Mesendoderm (in vitro differentiated cells): ENCODE results near the gene FUZ.
A peak's percentile ranks its signal among the peaks of the same experiment; 100 is the strongest.

Source experiments
- DNase-seq: peaks from one replicate; pipeline ENCODE4 v3.0.0; 2013
- H2AK5ac ChIP-seq: 2 replicates; pipeline ENCODE4 v1.6.1; 2013; ENCODE audit warnings: low read length, inconsistent platforms
- H2BK120ac ChIP-seq: 2 replicates; pipeline ENCODE4 v1.6.1; 2013; ENCODE audit warnings: low read depth, mild to moderate bottlenecking, low read length, moderate library complexity, mixed read lengths
- H2BK15ac ChIP-seq: replicated peaks from 2 replicates; pipeline ENCODE4 v1.6.1; 2013; ENCODE audit warnings: low read depth, mild to moderate bottlenecking, moderate library complexity
- H2BK5ac ChIP-seq: 2 replicates; pipeline ENCODE4 v1.6.1; 2013; ENCODE audit warnings: low read length, inconsistent platforms
- H3K18ac ChIP-seq: 2 replicates; pipeline ENCODE4 v1.6.1; 2013; ENCODE audit warnings: mild to moderate bottlenecking, low read length, mixed read lengths
- H3K23ac ChIP-seq: one replicate; pipeline ENCODE4 v1.6.1; 2013; ENCODE audit warnings: low read length
- H3K27ac ChIP-seq: 2 replicates; pipeline ENCODE4 v1.5.1; 2013; ENCODE audit warnings: low read depth, mild to moderate bottlenecking, inconsistent platforms, low read length, moderate library complexity
- H3K27me3 ChIP-seq: 2 replicates; pipeline ENCODE4 v1.6.1; 2013; ENCODE audit warnings: low read length, control low read depth, mild to moderate bottlenecking, inconsistent platforms; ENCODE audit not compliant: insufficient read depth, poor library complexity
- H3K36me3 ChIP-seq: 2 replicates; pipeline ENCODE4 v1.6.1; 2013; ENCODE audit warnings: low read length, inconsistent platforms; ENCODE audit not compliant: control insufficient read depth, insufficient read depth
- H3K4ac ChIP-seq: one replicate; pipeline ENCODE4 v1.6.1; 2013; ENCODE audit warnings: low read depth, mild to moderate bottlenecking, low read length, moderate library complexity
- H3K4me1 ChIP-seq: 2 replicates; pipeline ENCODE4 v1.6.1; 2013; ENCODE audit warnings: low read depth, low read length, inconsistent platforms; ENCODE audit not compliant: control insufficient read depth
- H3K4me2 ChIP-seq: 2 replicates; pipeline ENCODE4 v1.6.1; 2013; ENCODE audit warnings: low read length
- H3K4me3 ChIP-seq: 2 replicates; pipeline ENCODE4 v1.5.1; 2013; ENCODE audit warnings: mild to moderate bottlenecking, low read length
- H3K56ac ChIP-seq: one replicate; pipeline ENCODE4 v1.6.1; 2013; ENCODE audit warnings: low read length
- H3K79me1 ChIP-seq: 2 replicates; pipeline ENCODE4 v1.6.1; 2013; ENCODE audit warnings: low read length, inconsistent platforms
- H3K79me2 ChIP-seq: 2 replicates; pipeline ENCODE4 v1.6.1; 2013; ENCODE audit warnings: mild to moderate bottlenecking, low read length; ENCODE audit not compliant: control insufficient read depth, insufficient read depth
- H3K9ac ChIP-seq: 2 replicates; pipeline ENCODE4 v1.6.1; 2013; ENCODE audit warnings: low read length, inconsistent platforms
- H4K5ac ChIP-seq: one replicate; pipeline ENCODE4 v1.6.1; 2013; ENCODE audit warnings: low read length
- H4K8ac ChIP-seq: one replicate; pipeline ENCODE4 v1.6.1; 2013; ENCODE audit warnings: low read depth, mild to moderate bottlenecking, control low read depth, low read length, moderate library complexity
- WGBS: extraction: QIAGEN DNeasy Blood & Tissue Kit; methylation state at CpG from one replicate; pipeline ENCODE4 v1.1.7; 2013; ENCODE audit warnings: low lambda C conversion rate, missing lambda C conversion rate; ENCODE audit not compliant: insufficient coverage; ENCODE audit errors: extremely low coverage; 5-methylcytosine and 5-hydroxymethylcytosine counted together

Gene FUZ

GRCh38 chr19:49803529-49803856 is 9.6 kb downstream of the FUZ start:
- Histone ChIP-seq H2AK5ac (no peak overlapping the region), H3K9ac (no peak overlapping the region), H3K18ac (no peak overlapping the region), H3K4me2 (no peak overlapping the region), H3K79me1 (no peaks in the 10 kb centered on the region), H2BK5ac (no peak overlapping the region), H2BK15ac (no peak overlapping the region), H3K36me3 (peaks cover 4% of the 10 kb centered on the region), H3K56ac (no peak overlapping the region), H3K4me1 (no peaks in the 10 kb centered on the region), H3K4me3 (no peak overlapping the region), H3K27me3 (no peaks in the 10 kb centered on the region), H3K79me2 (no peaks in the 10 kb centered on the region), H2BK120ac (no peak overlapping the region), H3K27ac (no peak overlapping the region), H4K5ac (no peak overlapping the region), H3K4ac (no peak overlapping the region), H4K8ac (no peak overlapping the region), H3K23ac (no peak overlapping the region)
- DNase-seq: no peak
- no CpG with 5 or more reads among the region's 6 CpGs for whole genome bisulfite sequencing

- Histone ChIP-seq H3K23ac (no peak overlapping the region), H2AK5ac (no peak overlapping the region), H3K79me1 (no peaks in the 10 kb centered on the region), H4K5ac (no peak overlapping the region), H3K27me3 (no peaks in the 10 kb centered on the region), H3K79me2 (no peaks in the 10 kb centered on the region), H2BK5ac (no peak overlapping the region), H3K4me3 (no peak overlapping the region), H3K36me3 (peaks cover 5% of the 10 kb centered on the region), H4K8ac (no peak overlapping the region), H2BK15ac (no peak overlapping the region), H2BK120ac (no peak overlapping the region), H3K4me2 (no peak overlapping the region), H3K18ac (no peak overlapping the region), H3K9ac (peak overlapping the region; percentile 35), H3K56ac (peak overlapping the region; percentile 26), H3K4ac (no peak overlapping the region), H3K27ac (no peak overlapping the region), H3K4me1 (no peaks in the 10 kb centered on the region)
- no peak for DNase-seq
- WGBS: no CpG with 5 or more reads among the region's 24 CpGs
Observed at GRCh38 chr19:49802836-49803528, 10.1 kb downstream of the FUZ start.

GRCh38 chr19:49801966-49802661 is 11.0 kb downstream of the FUZ start:
- Histone ChIP-seq H2AK5ac (no peak overlapping the region), H3K4me3 (peak overlapping the region; percentile 28), H3K4ac (no peak overlapping the region), H3K27ac (no peak overlapping the region), H3K4me2 (peak overlapping the region; percentile 46), H2BK5ac (no peak overlapping the region), H3K4me1 (no peaks in the 10 kb centered on the region), H3K27me3 (no peaks in the 10 kb centered on the region), H3K18ac (no peak overlapping the region), H3K56ac (peak overlapping the region; percentile 92), H2BK15ac (no peak overlapping the region), H3K79me2 (no peaks in the 10 kb centered on the region), H3K36me3 (peaks cover 7% of the 10 kb centered on the region), H2BK120ac (no peak overlapping the region), H3K23ac (no peak overlapping the region), H3K9ac (peak overlapping the region; percentile 74), H4K5ac (no peak overlapping the region), H4K8ac (no peak overlapping the region), H3K79me1 (no peaks in the 10 kb centered on the region)
- WGBS: no CpG with 5 or more reads among the region's 38 CpGs
- DNase-seq: peak; percentile 92

DNA sequence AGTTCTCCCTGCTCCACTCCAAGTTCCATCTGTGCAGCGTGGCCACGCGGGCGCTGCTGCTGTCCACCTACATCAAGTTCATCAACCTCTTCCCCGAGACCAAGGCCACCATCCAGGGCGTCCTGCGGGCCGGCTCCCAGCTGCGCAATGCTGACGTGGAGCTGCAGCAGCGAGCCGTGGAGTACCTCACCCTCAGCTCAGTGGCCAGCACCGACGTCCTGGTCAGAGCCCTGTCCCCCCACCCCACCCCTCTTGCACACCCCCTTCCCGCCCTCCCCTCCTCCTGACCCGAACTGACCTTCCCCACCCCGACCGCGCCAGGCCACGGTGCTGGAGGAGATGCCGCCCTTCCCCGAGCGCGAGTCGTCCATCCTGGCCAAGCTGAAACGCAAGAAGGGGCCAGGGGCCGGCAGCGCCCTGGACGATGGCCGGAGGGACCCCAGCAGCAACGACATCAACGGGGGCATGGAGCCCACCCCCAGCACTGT is 11.6 kb downstream of the FUZ start:
- no peak overlapping the region for H3K4me2 ChIP-seq
- H2AK5ac ChIP-seq: no peak overlapping the region
- H3K56ac ChIP-seq: no peak overlapping the region
- H4K5ac ChIP-seq: no peak overlapping the region
- peaks cover 11% of the 10 kb centered on the region for H3K36me3 ChIP-seq
- WGBS: no CpG with 5 or more reads among the region's 32 CpGs
- no peaks in the 10 kb centered on the region for H3K4me1 ChIP-seq
- no peak overlapping the region for H3K18ac ChIP-seq
- H3K27ac ChIP-seq: no peak overlapping the region
- no peaks in the 10 kb centered on the region for H3K79me1 ChIP-seq
- no peak overlapping the region for H2BK120ac ChIP-seq
- H3K23ac ChIP-seq: no peak overlapping the region
- H3K9ac ChIP-seq: peak overlapping the region; percentile 74
- no peaks in the 10 kb centered on the region for H3K79me2 ChIP-seq
- DNase-seq: no peak
- H3K4ac ChIP-seq: no peak overlapping the region
- no peak overlapping the region for H2BK15ac ChIP-seq
- no peaks in the 10 kb centered on the region for H3K27me3 ChIP-seq
- H3K4me3 ChIP-seq: no peak overlapping the region
- H4K8ac ChIP-seq: no peak overlapping the region
- no peak overlapping the region for H2BK5ac ChIP-seq

DNA sequence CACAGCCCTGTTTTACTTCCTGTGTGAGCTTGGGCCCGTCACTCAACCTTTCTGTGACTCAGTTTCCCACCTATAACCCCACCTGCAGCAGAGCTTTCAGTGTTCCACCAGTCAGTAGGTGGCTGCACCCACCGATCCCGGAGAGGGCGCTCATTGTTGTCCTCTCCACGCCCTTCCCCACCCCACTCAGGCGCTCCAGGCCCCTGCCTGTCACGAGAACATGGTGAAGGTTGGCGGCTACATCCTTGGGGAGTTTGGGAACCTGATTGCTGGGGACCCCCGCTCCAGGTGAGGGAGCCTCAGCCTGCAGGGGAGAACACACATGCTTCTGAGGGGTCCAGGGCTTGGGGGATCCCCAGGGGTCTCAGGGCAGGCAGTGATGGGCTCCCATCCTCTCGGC is 12.3 kb downstream of the FUZ start:
- Histone ChIP-seq H3K27me3 (no peaks in the 10 kb centered on the region), H3K56ac (no peak overlapping the region), H3K36me3 (peaks cover 14% of the 10 kb centered on the region), H3K4me3 (no peak overlapping the region), H3K79me1 (no peaks in the 10 kb centered on the region), H3K23ac (no peak overlapping the region), H3K27ac (no peak overlapping the region), H4K5ac (no peak overlapping the region), H2AK5ac (no peak overlapping the region), H2BK5ac (no peak overlapping the region), H2BK15ac (no peak overlapping the region), H3K4ac (no peak overlapping the region), H3K4me1 (no peaks in the 10 kb centered on the region), H3K79me2 (no peaks in the 10 kb centered on the region), H4K8ac (no peak overlapping the region), H3K18ac (no peak overlapping the region), H3K4me2 (no peak overlapping the region), H2BK120ac (no peak overlapping the region), H3K9ac (no peak overlapping the region)
- WGBS: no CpG with 5 or more reads among the region's 10 CpGs
- no peak for DNase-seq
